ENCODE measurements around the gene CLTCL1. TPM values are rescaled to one million over a fixed set of nuclear protein-coding genes. Genes with fewer than 3 reads are reported as not detected.

The CLTCL1 gene
- total and polyA plus RNA-seq, 9 of the 15 experiments (the other 6 are each of a cell fraction or from before 2014, with no cell fraction given) = 1.1 to 11.7 (median 5.0) TPM

GRCh38 chr22:19201869-19202798 is 89.4 kb downstream of the CLTCL1 start (continued):
- TF ChIP-seq MLLT1 (IDR thresholded peaks at IDR 0.05) = 0 out of 4 replicates have a peak, but pooled peaks have one; percentile 42 to 44
- 0 out of 2 replicates have a peak, but pooled peaks have one; percentile 23 for TF ChIP-seq XRCC5 (IDR thresholded peaks at IDR 0.05; ENCODE audit: low read depth, low read length)
- TF ChIP-seq USF1 (CRISPR knock-in tag; IDR thresholded peaks at IDR 0.05) = no peak
- no peak for TF ChIP-seq PTRF (tag; IDR thresholded peaks at IDR 0.05)
- TF ChIP-seq ATF4 (CRISPR knock-in tag; IDR thresholded peaks at IDR 0.05) = peak; percentile 35; the same call in 1 of the 2 replicates
- TF ChIP-seq C11orf30 (IDR thresholded peaks at IDR 0.05; ENCODE audit: low read depth) = no peak
- TF ChIP-seq ZNF23 (CRISPR knock-in tag; IDR thresholded peaks at IDR 0.05) = no peak
- no peak for TF ChIP-seq SOX6 (IDR thresholded peaks at IDR 0.05)
- TF ChIP-seq HDGF (IDR thresholded peaks at IDR 0.05) = peak; percentile 63; the same call in 1 of the 2 replicates
- no peak for TF ChIP-seq ZC3H4 (CRISPR knock-in tag; IDR thresholded peaks at IDR 0.05; ENCODE audit: borderline replicate concordance)
- 0 out of 2 replicates have a peak, but pooled peaks have one; percentile 47 for TF ChIP-seq HOMEZ (CRISPR knock-in tag; IDR thresholded peaks at IDR 0.05)
- peak; percentile 93 for TF ChIP-seq MIER1 (IDR thresholded peaks at IDR 0.05; ENCODE audit: low read depth)
- no peak for TF ChIP-seq CC2D1A (IDR thresholded peaks at IDR 0.05)
- TF ChIP-seq ZNF143 (CRISPR knock-in tag; IDR thresholded peaks at IDR 0.05) = peak; percentile 23; the same call in 1 of the 2 replicates
- TF ChIP-seq FOXK2 (conservative IDR thresholded peaks at IDR 0.05 in 1 of 2, IDR thresholded peaks at IDR 0.05 in 1 of 2; ENCODE audit: low read depth in 2 of 2) = no peak
- TF ChIP-seq RBBP5 (IDR thresholded peaks at IDR 0.05; ENCODE audit: borderline replicate concordance, insufficient read depth, low read length, poor library complexity, severe bottlenecking) = peak; percentile 8
- TF ChIP-seq NCOA2 (IDR thresholded peaks at IDR 0.05; ENCODE audit: partially characterized antibody in 2 of 2) = no peak
- no peak for TF ChIP-seq ARID3A (IDR thresholded peaks at IDR 0.05; ENCODE audit: borderline replicate concordance, low read depth, low read length)
- TF ChIP-seq IRF9 (tag; IDR thresholded peaks at IDR 0.05) = 0 out of 2 replicates have a peak, but pooled peaks have one; percentile 44
